Measurements from ENCODE around the gene PRR23B.
"Not testable (repeated sequence)": the region's sequence is repeated elsewhere in the genome, so short reads cannot be mapped to it uniquely, and the experiment has no call there.

Gene PRR23B

DNA sequence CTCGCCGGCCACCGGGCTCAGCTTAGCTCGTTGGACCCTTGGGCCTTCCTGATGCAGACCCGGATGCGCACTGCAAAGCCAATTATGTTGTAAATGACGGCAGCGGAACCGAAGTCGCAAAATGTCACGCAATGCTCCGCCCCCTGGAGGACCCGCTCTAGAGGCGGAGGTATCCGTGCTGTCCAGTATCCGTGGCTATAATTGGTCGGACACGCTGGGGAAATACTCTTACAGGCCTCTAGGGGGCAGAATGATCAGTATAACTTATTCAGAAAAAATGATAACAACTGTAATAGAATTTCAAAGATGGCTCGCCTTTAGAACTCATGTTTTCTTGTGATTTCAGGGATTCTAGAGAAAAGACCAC lies at the start of gene PRR23B:
Gene PRR23B, minus strand, starts transcription at position 59 of the 367 bp plus-strand sequence. CDS start 265 bp downstream, outside the sequence.
- no peak for DNase-seq

DNA sequence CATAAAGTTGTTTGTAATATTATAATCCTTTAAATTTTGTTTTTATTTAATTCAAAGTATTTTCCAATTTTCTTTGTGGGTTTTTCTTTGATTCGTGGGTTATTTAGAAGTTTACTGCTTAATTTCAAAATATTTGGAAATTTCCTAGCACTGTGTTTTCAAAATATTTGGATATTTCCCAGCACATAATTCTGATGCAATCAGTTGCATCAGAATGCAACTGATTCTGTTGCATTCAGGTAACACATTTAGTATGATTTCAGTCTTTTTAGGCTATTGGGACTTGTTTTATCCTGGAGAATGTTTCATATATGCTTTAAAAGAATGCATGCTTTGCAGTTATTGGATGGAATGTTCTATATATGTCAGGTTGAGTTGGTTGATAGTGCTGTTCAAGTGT lies 42.2 kb upstream of the PRR23B start:
- DNase-seq = no peak

DNA sequence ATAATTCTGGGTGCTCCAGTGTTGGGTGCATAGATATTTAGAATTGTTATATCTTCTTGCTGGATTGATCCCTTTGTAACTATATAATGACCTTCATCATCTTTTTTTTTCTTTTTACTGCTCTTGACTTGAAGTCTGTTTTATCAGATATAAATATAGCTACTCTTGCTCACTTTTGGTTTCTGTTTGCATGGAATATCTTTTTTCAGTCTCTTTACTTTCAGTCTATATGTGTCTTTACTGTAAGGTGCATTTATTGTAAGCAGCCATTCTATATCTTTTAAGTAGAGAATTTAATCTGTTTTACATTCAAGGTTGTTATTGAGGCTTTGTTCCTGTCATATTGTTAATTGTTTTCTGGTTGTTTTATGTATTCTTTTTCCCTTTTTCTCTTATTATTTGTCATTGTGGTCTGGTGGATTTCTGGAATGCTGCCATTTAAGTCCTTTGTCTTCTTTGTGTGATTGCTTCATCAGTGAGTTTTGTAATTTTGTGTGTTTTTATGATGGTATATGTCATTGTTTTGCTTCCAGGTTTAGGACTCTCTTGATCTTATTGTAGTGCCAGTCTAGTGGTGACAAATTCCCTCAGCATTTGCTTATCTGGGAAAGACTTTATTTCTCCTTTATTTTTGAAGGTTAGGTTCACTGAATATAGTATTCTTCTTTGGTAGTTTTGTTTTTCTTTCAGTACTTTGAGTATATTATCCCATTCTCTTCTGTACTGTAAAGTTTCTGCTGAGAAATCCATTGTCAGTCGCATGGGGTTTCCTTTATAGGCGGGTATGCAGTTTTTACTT lies 32.3 kb upstream of the PRR23B start:
- DNase-seq = no peak

DNA sequence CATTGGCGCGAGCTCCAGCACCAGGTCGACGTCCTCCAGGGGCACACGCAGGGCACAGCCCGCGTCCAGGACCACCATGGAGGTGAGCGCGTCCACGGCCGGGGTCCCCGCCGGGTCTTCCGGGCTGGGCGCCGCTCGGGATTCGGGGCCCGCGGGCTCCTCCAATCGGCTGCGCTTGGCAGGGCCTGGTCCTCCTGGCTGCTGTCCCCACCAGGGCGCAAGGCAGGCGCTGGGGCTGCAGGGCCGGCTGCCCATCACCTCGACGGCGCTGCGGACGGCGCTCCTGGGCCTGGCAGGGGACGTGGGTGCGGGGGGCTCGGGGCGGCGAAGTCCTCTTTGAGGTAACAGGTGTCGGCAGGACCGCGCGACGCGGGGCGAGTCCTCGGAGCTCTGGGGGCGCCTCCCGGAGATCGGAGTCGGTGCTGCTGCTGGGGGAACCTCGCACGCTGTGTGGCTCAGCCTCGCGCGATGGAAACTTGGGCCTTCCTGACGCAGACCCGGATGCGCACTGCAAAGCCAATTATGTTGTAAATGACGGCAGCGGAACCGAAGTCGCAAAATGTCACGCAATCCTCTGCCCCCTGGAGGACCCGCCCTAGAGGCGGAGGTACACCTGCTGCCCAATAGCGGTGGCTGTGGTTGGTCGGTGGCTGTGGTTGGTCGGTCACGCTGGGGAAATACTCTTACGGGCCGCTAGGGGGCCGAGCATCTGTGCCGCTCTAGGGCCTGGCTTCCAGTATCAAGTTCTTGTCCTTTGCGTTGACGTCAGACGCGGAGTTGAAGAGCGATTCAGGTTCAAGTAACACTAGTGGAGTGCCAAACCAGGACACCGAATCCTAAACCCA lies 23.9 kb upstream of the PRR23B start, which contains the start of gene PRR23C:
Gene PRR23C, minus strand, starts transcription at position 527 of the 845 bp plus-strand sequence. Its CDS starts 272 bp downstream, at position 255.
- no peak for DNase-seq

DNA sequence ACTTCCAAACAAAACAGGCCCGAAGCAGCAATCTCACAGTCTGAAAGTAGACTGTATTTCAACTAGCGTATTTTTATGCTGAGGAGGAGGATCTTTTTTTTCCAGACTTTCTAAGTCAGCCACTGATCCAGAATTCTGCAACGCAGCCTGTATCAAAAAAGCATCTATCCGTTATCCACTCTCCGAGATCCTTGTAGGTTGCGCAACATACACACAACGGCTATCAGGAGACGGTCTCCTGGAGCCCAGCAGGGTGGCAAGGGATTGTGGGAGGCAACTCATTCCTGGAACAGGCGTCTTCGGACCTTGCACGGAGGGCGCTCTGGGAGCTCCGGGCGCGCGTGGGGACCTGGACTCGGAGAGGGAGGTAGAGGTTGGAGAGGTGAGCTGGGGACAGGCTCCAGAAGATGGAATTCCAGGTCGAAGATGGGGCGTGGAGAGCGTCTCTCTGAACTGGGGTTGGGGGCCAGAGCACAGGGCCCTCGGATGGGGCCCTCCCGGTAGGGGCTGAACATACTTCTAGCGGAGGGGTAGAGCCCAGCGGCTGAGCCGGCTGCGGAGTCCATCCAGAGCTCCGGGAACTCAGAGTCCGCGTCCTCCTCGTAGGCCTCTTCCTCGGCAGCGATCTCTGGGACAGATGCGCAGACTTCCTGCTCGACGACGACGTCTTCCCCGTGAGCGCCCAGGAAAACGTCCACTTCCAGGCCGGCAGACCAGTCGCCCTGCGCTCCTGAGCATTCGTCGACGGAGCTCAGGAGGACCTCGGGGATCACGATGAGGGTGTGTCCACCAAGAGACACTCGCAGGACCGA lies 23.0 kb upstream of the PRR23B start:
- DNase-seq = no peak

DNA sequence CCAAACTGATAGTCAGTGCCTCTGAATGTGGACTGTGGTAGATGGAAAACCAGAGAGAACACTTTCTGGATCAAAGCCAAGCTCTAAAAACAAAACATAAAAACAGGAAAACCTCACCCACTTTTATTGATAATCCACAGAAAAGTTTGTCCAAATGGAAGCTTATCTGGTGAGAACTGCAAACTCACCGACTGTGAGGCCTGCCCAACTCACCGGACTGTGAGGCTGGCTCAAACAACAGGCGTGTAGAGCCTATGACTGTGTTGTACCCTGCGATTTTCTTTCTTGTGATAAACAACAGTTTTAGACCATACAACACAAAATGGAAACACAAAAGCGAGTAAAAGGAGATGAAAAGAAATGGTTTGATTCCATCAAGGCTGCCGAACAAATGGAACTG lies 16.8 kb upstream of the PRR23B start:
- no peak for DNase-seq

DNA sequence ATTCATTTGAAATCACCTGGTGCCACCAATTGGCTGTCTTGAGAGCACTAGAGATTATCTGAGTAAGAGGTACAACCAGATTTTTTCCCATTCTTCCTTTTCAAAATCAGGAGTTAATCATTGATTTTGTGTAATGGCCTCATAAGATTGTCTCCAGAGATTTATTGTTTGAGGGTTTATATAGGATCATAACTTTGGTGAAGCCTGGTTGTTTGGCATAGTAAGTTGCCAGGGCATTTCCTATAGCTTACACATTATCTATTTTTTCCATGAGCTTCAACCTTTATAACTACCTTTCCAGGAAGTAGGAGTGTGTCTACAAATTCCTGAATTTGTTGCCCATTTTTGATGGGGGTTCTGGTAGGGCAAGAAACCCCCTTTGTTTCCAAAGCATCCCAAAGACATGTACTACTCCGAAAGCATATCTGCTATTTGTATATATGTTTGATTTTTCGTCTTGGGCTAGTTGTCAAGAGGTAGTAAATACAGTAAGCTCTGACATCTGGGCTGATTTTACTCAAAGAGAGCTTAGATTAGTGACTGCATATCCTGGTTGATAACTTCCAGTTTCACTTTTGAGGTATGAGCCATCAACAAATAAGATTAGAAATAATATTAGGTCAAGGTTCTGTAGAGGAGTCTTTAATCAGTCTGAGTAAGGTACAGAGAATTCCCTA lies 11.7 kb upstream of the PRR23B start:
- DNase-seq = no peak

DNA sequence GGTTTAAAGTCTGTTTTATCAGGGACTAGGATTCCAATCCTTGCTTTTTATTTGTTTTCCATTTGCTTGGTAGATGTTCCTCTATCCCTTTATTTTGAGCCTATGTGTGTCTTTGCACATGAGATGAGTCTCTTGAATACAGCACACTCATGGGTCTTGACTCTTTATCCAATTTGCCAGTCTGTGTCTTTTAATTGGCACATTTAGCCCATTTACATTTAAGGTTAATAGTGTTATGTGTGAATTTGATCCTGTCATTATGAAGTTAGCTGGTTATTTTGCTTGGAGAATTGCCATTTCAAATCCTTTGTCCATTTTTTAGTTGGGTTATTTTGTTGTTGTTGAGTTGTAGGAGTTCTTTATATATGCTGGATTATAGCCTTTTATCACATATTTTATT lies 9.8 kb upstream of the PRR23B start:
- DNase-seq = not testable (repeated sequence)

DNA sequence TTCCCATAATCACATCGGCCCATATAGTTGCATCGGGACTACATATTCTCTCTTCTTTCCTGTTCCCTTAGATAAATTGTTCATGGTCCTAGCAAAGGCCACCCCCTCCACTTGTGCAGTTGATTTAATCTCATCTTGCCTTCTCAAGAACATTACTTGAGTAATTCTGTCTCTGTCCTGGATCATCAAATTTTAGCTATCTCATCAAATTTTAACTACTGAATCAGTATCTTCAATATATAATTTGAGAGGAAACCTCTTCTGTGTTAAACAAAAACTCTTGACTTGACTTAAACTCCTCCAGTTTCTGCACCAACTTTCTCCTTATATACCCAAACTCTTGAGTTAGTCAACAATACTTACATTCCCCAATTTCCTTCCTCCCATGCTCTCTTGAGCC lies 4.2 kb upstream of the PRR23B start:
- no peak for DNase-seq

DNA sequence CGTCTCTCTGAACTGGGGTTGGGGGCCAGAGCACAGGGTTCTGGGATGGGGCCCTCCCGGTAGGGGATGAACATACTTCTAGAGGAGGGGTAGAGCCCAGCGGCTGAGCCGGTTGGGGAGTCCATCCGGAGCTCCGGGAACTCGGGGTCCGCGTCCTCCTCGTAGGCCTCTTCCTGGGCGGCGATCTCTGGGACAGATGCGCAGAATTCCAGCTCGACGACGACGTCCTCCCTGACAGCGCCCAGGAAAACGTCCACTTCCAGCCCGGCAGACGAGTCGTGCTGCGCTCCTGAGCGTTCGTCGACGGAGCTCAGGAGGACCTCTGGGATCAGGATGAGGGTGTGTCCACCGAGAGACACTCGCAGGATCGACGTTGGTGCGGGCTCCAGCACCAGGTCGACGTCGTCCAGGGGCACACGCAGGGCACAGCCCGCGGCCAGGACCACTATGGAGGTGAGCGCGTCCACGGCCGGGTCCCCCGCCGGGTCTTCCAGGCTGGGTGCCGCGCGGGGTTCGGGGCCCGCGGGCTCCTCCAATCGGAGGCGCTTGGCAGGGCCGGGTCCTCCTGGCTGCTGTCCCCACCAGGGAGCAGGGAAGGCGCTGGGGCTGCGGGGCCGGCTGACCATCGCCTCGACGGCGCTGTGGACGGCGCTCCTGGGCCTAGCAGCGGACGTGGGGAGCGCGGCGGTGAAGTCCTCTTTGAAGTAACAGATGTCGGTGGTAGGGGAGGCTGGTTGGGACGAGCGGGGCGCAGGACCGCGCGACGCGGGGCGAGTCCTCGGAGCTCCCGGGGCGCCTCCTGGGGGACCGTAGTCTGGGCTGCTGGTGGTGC lies 474 bp downstream of the PRR23B start:
- no peak for DNase-seq

DNA sequence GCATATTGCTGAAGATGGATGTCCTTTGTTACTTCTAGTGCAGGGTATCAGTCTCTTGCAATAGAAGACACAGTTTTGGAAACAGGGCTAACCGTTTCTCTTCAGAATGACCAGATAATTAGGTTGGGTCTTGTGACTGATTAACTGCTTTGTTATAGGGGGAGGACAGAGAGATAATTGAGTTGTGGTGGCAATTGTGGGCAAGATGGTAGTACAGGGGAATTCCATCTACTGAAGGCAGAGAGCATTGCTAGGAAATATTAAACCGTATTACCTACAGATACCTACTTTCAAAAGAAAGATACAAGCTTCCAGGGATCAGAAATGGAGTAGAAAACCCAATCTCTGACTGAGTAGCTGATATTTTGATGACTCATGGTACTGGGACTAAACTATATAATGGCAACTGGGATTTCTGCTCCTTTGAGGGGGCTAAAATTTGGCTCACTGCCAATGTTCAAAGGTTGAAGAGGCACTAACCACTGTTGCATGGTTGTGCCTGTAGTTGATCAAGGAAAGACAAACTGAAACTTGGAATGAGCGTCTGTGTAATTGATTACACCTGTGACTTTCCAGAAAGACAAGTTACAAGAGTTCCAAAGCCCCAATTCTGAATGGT lies 4.2 kb downstream of the PRR23B start:
- DNase-seq = no peak

DNA sequence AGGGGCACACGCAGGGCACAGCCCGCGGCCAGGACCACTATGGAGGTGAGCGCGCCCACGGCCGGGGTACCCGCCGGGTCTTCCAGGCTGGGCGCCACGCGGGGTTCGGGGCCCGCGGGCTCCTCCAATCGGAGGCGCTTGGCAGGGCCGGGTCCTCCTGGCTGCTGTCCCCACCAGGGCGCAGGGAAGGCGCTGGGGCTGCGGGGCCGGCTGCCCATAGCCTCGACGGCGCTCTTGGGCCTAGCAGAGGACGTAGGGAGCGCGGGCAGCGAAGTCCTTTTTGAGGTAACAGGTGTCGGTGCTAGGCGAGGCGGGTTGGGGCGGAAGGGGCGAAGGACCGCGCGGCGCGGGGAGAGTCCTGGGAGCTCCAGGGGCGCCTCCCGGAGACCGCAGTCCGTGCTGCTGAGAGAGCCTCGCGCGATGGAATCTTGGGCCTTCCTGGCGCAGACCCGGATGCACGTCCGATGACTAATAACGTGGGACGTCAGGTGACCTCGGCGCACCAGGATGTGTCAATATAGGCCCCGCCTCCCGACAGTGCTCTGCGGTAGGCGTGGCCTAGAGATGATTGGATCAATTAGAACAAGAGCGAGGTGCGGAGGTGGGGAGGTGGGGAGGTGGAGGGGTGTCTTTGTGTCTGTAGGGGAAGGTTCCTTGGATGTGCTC lies 14.5 kb downstream of the PRR23B start, which contains the start of gene PRR23A:
Gene PRR23A, minus strand, starts transcription at position 218 of the 666 bp plus-strand sequence. Its CDS starts 0 bp downstream, at position 218.
- no peak for DNase-seq

DNA sequence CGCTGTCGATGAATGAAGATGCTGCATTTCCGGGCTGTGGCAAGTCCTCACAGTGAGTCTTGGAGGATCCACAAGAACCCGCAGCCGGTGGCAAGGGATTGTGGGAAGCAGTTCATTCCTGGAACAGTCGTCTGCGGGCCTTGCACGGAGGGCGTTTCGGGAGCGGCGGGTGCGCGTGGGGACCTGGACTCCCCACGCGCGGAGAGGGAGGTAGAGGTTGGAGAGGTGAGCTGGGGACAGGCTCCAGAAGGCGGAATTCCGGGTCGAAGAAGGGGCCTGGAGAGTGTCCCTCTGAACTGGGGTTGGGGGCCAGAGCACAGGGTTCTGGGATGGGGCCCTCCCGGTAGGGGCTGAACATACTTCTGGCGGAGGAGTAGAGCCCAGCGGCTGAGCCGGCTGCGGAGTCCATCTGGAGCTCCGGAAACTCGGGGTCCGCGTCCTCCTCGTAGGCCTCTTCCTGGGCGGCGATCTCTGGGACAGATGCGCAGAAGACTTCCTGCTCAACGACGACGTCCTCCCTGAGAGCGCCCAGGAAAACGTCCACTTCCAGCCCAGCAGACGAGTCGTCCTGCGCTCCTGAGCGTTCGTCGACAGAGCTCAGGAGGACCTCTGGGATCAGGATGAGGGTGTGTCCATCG lies 15.3 kb downstream of the PRR23B start:
- no peak for DNase-seq

DNA sequence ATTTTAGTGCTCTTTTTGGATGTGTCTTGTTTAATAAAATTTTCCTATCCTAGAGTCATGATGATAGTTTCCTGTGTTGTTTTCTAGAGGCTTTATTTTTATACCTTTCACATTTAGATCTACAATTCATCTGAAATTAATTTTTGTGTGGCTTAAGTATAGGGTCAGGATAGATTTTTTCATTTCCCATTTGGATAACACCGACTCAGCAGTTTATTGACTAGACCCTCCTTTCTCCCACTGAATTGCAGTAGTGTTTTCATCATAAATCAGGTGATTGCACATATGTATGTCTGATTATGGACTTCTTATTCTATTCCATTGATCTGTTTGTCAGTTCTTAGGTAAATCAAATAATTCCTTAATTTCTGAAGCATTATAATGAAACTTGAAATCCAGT lies 25.0 kb downstream of the PRR23B start:
- no peak for DNase-seq

DNA sequence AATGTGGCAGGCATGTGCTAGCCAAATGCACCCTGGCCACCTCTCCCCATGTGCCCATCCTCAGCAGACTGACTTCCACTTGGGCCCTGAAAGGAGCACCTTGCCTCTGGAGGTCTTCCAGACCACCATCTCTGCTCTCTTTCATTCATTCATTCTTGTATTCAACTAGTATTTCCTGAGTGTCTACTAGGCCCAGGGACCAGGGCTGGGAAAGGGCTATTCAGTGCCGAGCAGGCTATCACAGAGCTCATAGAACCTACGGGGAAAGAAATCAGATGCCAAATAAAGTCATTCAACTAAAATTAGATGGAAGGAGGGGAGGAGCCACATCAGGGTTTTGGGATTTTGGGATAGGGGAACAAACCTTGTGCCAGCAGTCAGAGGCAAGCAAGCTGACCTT lies 33.5 kb downstream of the PRR23B start:
- no peak for DNase-seq

DNA sequence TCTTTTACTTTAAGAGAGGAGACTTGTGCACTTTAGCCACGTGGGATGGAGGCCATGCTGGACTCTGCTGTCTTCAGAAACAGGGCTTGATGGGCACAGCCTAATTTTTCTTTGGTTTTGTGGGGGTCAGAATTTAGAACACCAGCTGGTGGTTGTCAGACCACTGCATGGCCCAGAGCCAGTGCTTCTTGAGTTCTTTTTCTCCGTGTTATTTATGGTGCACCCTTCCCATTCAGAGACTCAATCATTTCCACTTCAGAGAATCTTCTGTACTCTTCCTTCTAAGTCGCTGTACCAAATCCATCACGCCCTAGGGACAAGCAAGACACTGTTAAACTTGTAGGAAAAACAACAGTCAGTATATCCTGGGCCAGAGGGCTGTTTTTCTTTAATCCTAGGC lies 34.8 kb downstream of the PRR23B start:
- DNase-seq = no peak

DNA sequence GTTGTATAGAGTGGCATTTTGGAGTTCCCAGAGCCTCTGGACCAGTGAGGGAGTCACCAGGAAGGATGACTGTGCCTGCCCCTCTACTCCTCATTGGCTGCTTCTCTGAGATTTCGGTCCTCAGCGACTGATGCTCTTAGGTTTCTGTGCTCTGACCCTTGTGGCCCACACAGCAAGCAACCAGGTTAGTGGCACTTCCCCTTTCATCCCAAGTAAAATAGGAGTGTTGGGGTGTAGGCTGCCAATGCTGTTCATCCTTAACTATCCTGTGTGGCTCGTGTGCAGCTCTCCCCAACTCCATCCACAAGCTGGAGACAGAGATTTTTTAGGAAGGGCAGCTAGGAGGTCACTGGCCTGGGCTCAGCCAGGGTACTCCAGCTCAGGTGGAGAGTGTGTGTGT lies 35.9 kb downstream of the PRR23B start:
- no peak for DNase-seq

DNA sequence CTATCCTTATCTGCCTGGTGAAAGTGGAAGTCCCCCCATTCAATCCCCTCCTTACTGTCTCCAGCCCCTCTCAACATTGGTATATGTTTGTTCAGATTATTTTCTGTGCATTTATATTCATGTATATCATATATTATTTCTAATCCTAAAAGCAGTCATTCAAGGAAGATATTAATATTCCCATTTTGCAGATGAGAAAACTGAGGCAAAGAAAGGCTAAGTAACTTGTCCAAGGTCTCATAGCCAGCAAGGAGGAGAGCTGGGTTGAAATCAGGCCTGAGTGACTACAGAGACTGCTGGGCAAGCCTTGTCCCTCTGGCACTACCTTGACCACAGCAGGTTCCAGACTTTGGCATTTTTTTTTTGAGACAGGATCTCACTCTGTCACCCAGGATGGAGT lies 44.7 kb downstream of the PRR23B start:
- DNase-seq = no peak

All from nucleus accumbens (tissue), 56 donors.